HCT116 (cell line): ENCODE measurements around the gene SHISA7. TPM values are rescaled to one million over a fixed set of nuclear protein-coding genes. Genes with fewer than 3 reads are reported as not detected.

Experiments used
- ATAC-seq: fragments of 200-7000 bp; cut with Tn5 transposase; 2 replicates; pipeline ENCODE4 v1.9.1; 2020; ENCODE audit warnings: mild to moderate bottlenecking, moderate library complexity
- BruUV-seq: library from RNA; stranded (reverse); fragments of 400-500 nt; replicated peaks from 2 replicates; lab custom pipeline; 2021; lab: Mats Ljungman, UMichigan
- CTCF ChIA-PET: fragments of 300-600 bp; sonication (Branson Sonifier 250); formaldehyde crosslinking; loops from one replicate; lab custom pipeline; 2021; ENCODE audit warnings: antibody characterized with exemption; lab: Charles Lee
- POLR2A ChIA-PET: fragments of 300-600, 350-600 bp; sonication (Branson Sonifier 250); formaldehyde crosslinking; loops from one replicate; lab custom pipeline; 2021; ENCODE audit warnings: antibody characterized with exemption; lab: Charles Lee
- RAD21 ChIA-PET, 2 experiments: fragments of 300-600 bp; sonication (Branson Sonifier 250); formaldehyde crosslinking; loops; one replicate each; lab custom pipeline; 2023; ENCODE audit warnings: low total read pairs in 2 of 2; ENCODE audit not compliant: uncharacterized antibody in 2 of 2, unreplicated experiment in 2 of 2, low non-redundant PET in 1 of 2; lab: Charles Lee
- DNase-seq: peaks from one replicate; pipeline ENCODE4 v3.0.0-alpha.2; 2010; ENCODE audit warnings: low read depth, low spot score
- H2AFZ ChIP-seq: fragments of 200-600 bp; shearing (Covaris generic), sonication (generic); 2 replicates; pipeline ENCODE4 v1.6.1; 2017; ENCODE audit warnings: low read depth, mixed run types, mixed read lengths, antibody characterized with exemption, low read length; ENCODE audit not compliant: poor library complexity, severe bottlenecking
- H3K27ac ChIP-seq: 2 replicates; pipeline ENCODE4 v1.5.1; 2012; ENCODE audit warnings: low read depth, low read length
- H3K27me3 ChIP-seq: fragments of 200-600 bp; sonication (generic); 2 replicates; pipeline ENCODE4 v1.6.1; 2016; ENCODE audit warnings: mixed run types, low read length, mixed read lengths; ENCODE audit not compliant: insufficient read depth
- H3K36me3 ChIP-seq, 2 experiments: fragments of 200-500 bp in 1 of 2; fragments of 200-600 bp in 1 of 2; sonication (Bioruptor generic) in 1 of 2; sonication (generic) in 1 of 2; 2 replicates each; pipeline versions ENCODE4 v1.5.1 to v1.6.1; 2014 to 2016; ENCODE audit warnings: low read length in 2 of 2, inconsistent platforms in 1 of 2, mixed read lengths in 1 of 2, mixed run types in 1 of 2; ENCODE audit not compliant: insufficient read depth in 2 of 2, control insufficient read depth in 1 of 2
- H3K4me1 ChIP-seq, 2 experiments: fragments of 200-600 bp in 1 of 2; sonication (generic) in 1 of 2; 2 replicates each; pipeline versions ENCODE4 v1.5.1 to v1.6.1; 2012 to 2017; ENCODE audit warnings: low read length in 2 of 2, inconsistent platforms in 1 of 2, mild to moderate bottlenecking in 1 of 2, mixed read lengths in 1 of 2, mixed run types in 1 of 2, moderate library complexity in 1 of 2; ENCODE audit not compliant: insufficient read depth in 2 of 2, control insufficient read depth in 1 of 2
- H3K4me2 ChIP-seq: fragments of 200-600 bp; sonication (generic); 2 replicates; pipeline ENCODE4 v1.6.1; 2017; ENCODE audit warnings: mixed run types, low read length, mixed read lengths
- H3K4me3 ChIP-seq, 2 experiments: fragments of 200-600 bp in 1 of 2; sonication (generic) in 1 of 2; replicated peaks in 1 of 2; 2 replicates each; pipeline ENCODE4 v1.5.1; 2011 to 2016; ENCODE audit warnings: low read length in 2 of 2, control low read depth in 1 of 2, low read depth in 1 of 2, mild to moderate bottlenecking in 1 of 2, mixed read lengths in 1 of 2, mixed run types in 1 of 2
- H3K79me2 ChIP-seq: fragments of 200-600 bp; sonication (generic); 2 replicates; pipeline ENCODE4 v1.6.1; 2017; ENCODE audit warnings: mild to moderate bottlenecking, mixed run types, low read length, moderate library complexity, mixed read lengths; ENCODE audit not compliant: insufficient read depth
- H3K9ac ChIP-seq: fragments of 200-600 bp; sonication (generic); 2 replicates; pipeline ENCODE4 v1.6.1; 2016; ENCODE audit warnings: low read length, mixed read lengths
- H3K9me2 ChIP-seq: fragments of 200-600 bp; sonication (generic), shearing (Covaris generic); 2 replicates; pipeline ENCODE4 v1.6.1; 2017; ENCODE audit warnings: mixed run types, mild to moderate bottlenecking, moderate library complexity; ENCODE audit not compliant: insufficient read depth
- H3K9me3 ChIP-seq, 2 experiments: fragments of 200-500 bp in 1 of 2; fragments of 200-600 bp in 1 of 2; sonication (Bioruptor generic) in 1 of 2; sonication (generic) in 1 of 2; 2 replicates each; pipeline ENCODE4 v1.6.1; 2014 to 2017; ENCODE audit warnings: low read length in 2 of 2, mixed read lengths in 2 of 2, inconsistent platforms in 1 of 2, low read depth in 1 of 2, mild to moderate bottlenecking in 1 of 2, mixed run types in 1 of 2, moderate library complexity in 1 of 2; ENCODE audit not compliant: control insufficient read depth in 1 of 2, insufficient read depth in 1 of 2
- H4K20me1 ChIP-seq: fragments of 200-600 bp; sonication (generic), shearing (Covaris generic); 2 replicates; pipeline ENCODE4 v1.6.1; 2017; ENCODE audit warnings: mixed run types, mild to moderate bottlenecking, moderate library complexity; ENCODE audit not compliant: insufficient read depth
- CBX3 ChIP-seq: IDR thresholded peaks from 2 replicates; pipeline ENCODE4 v1.6.1; 2012; ENCODE audit warnings: low read depth
- EGR1 ChIP-seq: IDR thresholded peaks from 2 replicates; pipeline ENCODE4 v1.6.1; 2012; ENCODE audit warnings: low read depth
- EZH2 ChIP-seq: fragments of 200-600 bp; sonication (generic); IDR thresholded peaks from 2 replicates; pipeline ENCODE4 v1.6.1; 2017; ENCODE audit warnings: antibody characterized with exemption, mixed run types
- JUND ChIP-seq: IDR thresholded peaks from 2 replicates; pipeline ENCODE4 v1.6.1; 2012
- POLR2A ChIP-seq: IDR thresholded peaks from 2 replicates; pipeline ENCODE4 v1.7.0; 2011; ENCODE audit warnings: borderline replicate concordance; ENCODE audit not compliant: insufficient read depth, insufficient read length; ENCODE audit errors: extremely low read depth
- POLR2AphosphoS5 ChIP-seq: IDR thresholded peaks from 2 replicates; pipeline ENCODE4 v1.6.1; 2011; ENCODE audit warnings: mild to moderate bottlenecking, low read depth, low read length, moderate library complexity
- RAD21 ChIP-seq: IDR thresholded peaks from 2 replicates; pipeline ENCODE4 v1.6.1; 2012; ENCODE audit warnings: low read depth, mild to moderate bottlenecking
- SIN3A ChIP-seq: IDR thresholded peaks from 2 replicates; pipeline ENCODE4 v1.6.1; 2012; ENCODE audit warnings: low read depth
- SRF ChIP-seq: IDR thresholded peaks from 2 replicates; pipeline ENCODE4 v1.6.1; 2012; ENCODE audit warnings: low read depth
- TCF7L2 ChIP-seq: IDR thresholded peaks from 2 replicates; pipeline ENCODE4 v1.7.0; 2011; ENCODE audit warnings: borderline replicate concordance, inconsistent platforms; ENCODE audit not compliant: insufficient read depth, insufficient read length; ENCODE audit errors: extremely low read depth
- ZFX ChIP-seq: fragments of 450-650 bp; IDR thresholded peaks from 2 replicates; pipeline ENCODE4 v1.6.1; 2017
- intact Hi-C: fragments of 100-400 bp; cut with micrococcal nuclease; formaldehyde crosslinking; loops from 2 replicates; pipeline ENCODE4 v1.10.0; 2022
- total RNA-seq: library from RNA; stranded (reverse); gene quantifications from one replicate; pipeline ENCODE4 v1.2.1, GENCODE V29; 2021; ENCODE audit not compliant: unreplicated experiment
- TF ChIP-seq, protein P1 (sequence below): IDR thresholded peaks from 2 replicates; pipeline ENCODE4 v1.6.1; 2012; ENCODE audit warnings: low read depth
- TF ChIP-seq, protein P2 (sequence below): IDR thresholded peaks from 2 replicates; pipeline ENCODE4 v1.6.1; 2012
- TF ChIP-seq, protein P3 (sequence below): IDR thresholded peaks from 2 replicates; pipeline ENCODE4 v1.6.1; 2011; ENCODE audit warnings: mild to moderate bottlenecking, low read length, moderate library complexity; ENCODE audit not compliant: insufficient replicate concordance; ENCODE audit errors: extremely low read depth

SHISA7 gene
- total RNA-seq, 1 experiment from 2014 or later = not detected

DNA sequence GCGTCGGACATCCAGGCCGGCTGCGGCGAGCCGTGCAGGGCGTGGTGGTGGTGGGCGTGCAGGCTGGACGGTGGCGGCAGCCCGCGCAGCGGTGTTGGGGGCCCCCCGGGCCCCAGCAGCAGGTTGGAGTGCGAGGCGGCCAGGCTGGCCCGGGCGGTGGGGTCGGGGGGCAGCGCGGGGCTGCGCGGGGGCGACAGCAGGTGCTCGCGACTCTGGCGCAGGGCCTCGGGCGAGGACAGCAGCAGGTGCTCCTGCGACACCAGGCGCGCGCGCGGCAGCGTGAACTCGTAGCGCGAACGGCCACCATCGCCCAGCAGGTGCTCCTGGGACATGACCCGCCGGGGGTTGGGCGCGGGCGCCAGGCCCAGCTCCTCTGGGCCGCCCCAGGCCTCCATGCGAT is 9.8 kb downstream of the SHISA7 start:
- no peak for TF ChIP-seq EZH2
- TF ChIP-seq, protein P1, sequence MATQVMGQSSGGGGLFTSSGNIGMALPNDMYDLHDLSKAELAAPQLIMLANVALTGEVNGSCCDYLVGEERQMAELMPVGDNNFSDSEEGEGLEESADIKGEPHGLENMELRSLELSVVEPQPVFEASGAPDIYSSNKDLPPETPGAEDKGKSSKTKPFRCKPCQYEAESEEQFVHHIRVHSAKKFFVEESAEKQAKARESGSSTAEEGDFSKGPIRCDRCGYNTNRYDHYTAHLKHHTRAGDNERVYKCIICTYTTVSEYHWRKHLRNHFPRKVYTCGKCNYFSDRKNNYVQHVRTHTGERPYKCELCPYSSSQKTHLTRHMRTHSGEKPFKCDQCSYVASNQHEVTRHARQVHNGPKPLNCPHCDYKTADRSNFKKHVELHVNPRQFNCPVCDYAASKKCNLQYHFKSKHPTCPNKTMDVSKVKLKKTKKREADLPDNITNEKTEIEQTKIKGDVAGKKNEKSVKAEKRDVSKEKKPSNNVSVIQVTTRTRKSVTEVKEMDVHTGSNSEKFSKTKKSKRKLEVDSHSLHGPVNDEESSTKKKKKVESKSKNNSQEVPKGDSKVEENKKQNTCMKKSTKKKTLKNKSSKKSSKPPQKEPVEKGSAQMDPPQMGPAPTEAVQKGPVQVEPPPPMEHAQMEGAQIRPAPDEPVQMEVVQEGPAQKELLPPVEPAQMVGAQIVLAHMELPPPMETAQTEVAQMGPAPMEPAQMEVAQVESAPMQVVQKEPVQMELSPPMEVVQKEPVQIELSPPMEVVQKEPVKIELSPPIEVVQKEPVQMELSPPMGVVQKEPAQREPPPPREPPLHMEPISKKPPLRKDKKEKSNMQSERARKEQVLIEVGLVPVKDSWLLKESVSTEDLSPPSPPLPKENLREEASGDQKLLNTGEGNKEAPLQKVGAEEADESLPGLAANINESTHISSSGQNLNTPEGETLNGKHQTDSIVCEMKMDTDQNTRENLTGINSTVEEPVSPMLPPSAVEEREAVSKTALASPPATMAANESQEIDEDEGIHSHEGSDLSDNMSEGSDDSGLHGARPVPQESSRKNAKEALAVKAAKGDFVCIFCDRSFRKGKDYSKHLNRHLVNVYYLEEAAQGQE = no peak
- no peak for TF ChIP-seq CBX3
- TF ChIP-seq, protein P2, sequence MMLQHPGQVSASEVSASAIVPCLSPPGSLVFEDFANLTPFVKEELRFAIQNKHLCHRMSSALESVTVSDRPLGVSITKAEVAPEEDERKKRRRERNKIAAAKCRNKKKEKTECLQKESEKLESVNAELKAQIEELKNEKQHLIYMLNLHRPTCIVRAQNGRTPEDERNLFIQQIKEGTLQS = no peak
- no peak for TF ChIP-seq SIN3A
- no peak for TF ChIP-seq POLR2A
- TF ChIP-seq, protein P3, sequence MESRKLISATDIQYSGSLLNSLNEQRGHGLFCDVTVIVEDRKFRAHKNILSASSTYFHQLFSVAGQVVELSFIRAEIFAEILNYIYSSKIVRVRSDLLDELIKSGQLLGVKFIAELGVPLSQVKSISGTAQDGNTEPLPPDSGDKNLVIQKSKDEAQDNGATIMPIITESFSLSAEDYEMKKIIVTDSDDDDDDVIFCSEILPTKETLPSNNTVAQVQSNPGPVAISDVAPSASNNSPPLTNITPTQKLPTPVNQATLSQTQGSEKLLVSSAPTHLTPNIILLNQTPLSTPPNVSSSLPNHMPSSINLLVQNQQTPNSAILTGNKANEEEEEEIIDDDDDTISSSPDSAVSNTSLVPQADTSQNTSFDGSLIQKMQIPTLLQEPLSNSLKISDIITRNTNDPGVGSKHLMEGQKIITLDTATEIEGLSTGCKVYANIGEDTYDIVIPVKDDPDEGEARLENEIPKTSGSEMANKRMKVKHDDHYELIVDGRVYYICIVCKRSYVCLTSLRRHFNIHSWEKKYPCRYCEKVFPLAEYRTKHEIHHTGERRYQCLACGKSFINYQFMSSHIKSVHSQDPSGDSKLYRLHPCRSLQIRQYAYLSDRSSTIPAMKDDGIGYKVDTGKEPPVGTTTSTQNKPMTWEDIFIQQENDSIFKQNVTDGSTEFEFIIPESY = no peak
- TF ChIP-seq EGR1 = no peak
- no peak for TF ChIP-seq TCF7L2
- TF ChIP-seq JUND = no peak
- TF ChIP-seq ZFX = no peak
- no peak for TF ChIP-seq POLR2AphosphoS5
- TF ChIP-seq RAD21 = no peak
- no peak for TF ChIP-seq SRF
- TF ChIP-seq, all 23 proteins: peak for 0
- Histone ChIP-seq H3K4me3 (no peak overlapping the region), H3K4me2 (no peak overlapping the region), H3K27me3 (no peaks in the 10 kb centered on the region), H3K27ac (no peak overlapping the region), H2AFZ (no peak overlapping the region), H4K20me1 (no peaks in the 10 kb centered on the region), H3K9me3 (no peaks in the 10 kb centered on the region), H3K4me1 (peaks cover 0 to 6% of the 10 kb centered on the region in 2 experiments; a peak in 1 of 4 replicates), H3K9me2 (no peaks in the 10 kb centered on the region), H3K79me2 (no peaks in the 10 kb centered on the region), H3K9ac (no peak overlapping the region), H3K36me3 (no peaks in the 10 kb centered on the region)
- CTCF ChIA-PET = no interaction called here
- RAD21 ChIA-PET = no interaction called here
- no peak for DNase-seq
- no peak for ATAC-seq
- no TSS peak for BruUV-seq
- POLR2A ChIA-PET = no interaction called here
- intact Hi-C loops = no loop called here
